Cardiac muscle cell (in vitro differentiated cells and primary cell): ENCODE data around the gene C20orf144. TPM values are rescaled to one million over a fixed set of nuclear protein-coding genes. Genes with fewer than 3 reads are reported as not detected.

ENCODE experiments used
- DNase-seq, 2 donors: peaks; one replicate each; pipeline versions ENCODE4 v3.0.0 to v3.0.0-alpha.2; 2010 to 2017; ENCODE audit warnings: low read depth in 1 of 2, low spot score in 1 of 2
- H3K27ac ChIP-seq: fragments of 200-600 bp; sonication (generic); 2 replicates; pipeline ENCODE4 v1.5.1; 2016
- H3K27me3 ChIP-seq: fragments of 200-600 bp; sonication (generic); 2 replicates; pipeline ENCODE4 v1.6.0; 2016; ENCODE audit warnings: control low read depth
- H3K36me3 ChIP-seq: fragments of 200-600 bp; sonication (generic); 2 replicates; pipeline ENCODE4 v1.5.1; 2016; ENCODE audit warnings: control low read depth
- H3K4me1 ChIP-seq: fragments of 200-600 bp; sonication (generic); 2 replicates; pipeline ENCODE4 v1.8.1; 2017; ENCODE audit warnings: low read depth, mild to moderate bottlenecking, mixed run types
- H3K4me3 ChIP-seq: fragments of 200-600 bp; sonication (generic); 2 replicates; pipeline ENCODE4 v1.5.1; 2016; ENCODE audit warnings: mild to moderate bottlenecking
- H3K9me3 ChIP-seq: fragments of 200-600 bp; sonication (generic); 2 replicates; pipeline ENCODE4 v1.5.1; 2017; ENCODE audit warnings: low read depth, mild to moderate bottlenecking, control low read depth
- CTCF ChIP-seq: IDR thresholded peaks from 2 replicates; pipeline ENCODE4 v1.5.1; 2012; ENCODE audit warnings: low read depth, mild to moderate bottlenecking, low read length
- polyA plus RNA-seq: library from polyadenylated mRNA; unstranded; fragments of >200 nt; fragmentation: Nextera tagmentation; extraction: Ambion mirVana; gene quantifications from 2 replicates; pipeline ENCODE4 v1.2.1, GENCODE V29; 2016
- total RNA-seq: library from RNA; depleted of rRNA; stranded (reverse); fragments of >200 nt; gene quantifications from 2 replicates; pipeline ENCODE4 v1.2.3, GENCODE V29; 2016

C20orf144 gene
- total and polyA plus RNA-seq, 2 experiments from 2014 or later, result 0.21 to 1.4 TPM

- no peaks in the 10 kb centered on the region for H3K9me3 ChIP-seq
- no peak for DNase-seq
- no peak for TF ChIP-seq CTCF
These were observed 3.6 kb upstream of the C20orf144 start for GRCh38 chr20:33658510-33658909.

GRCh38 chr20:33658929-33659328 lies 3.2 kb upstream of the C20orf144 start:
- no peak for TF ChIP-seq CTCF
- H3K4me3 ChIP-seq, result no peak overlapping the region
- H3K9me3 ChIP-seq, result no peaks in the 10 kb centered on the region
- no peaks in the 10 kb centered on the region for H3K27me3 ChIP-seq
- H3K36me3 ChIP-seq, result peaks cover 18% of the 10 kb centered on the region
- H3K4me1 ChIP-seq, result peaks cover 5% of the 10 kb centered on the region
- DNase-seq, result no peak
- H3K27ac ChIP-seq, result no peak overlapping the region

More at GRCh38 chr20:33658510-33658909, 3.6 kb upstream of the C20orf144 start:
- no peak overlapping the region for H3K4me3 ChIP-seq
- H3K27ac ChIP-seq, result no peak overlapping the region
- no peaks in the 10 kb centered on the region for H3K27me3 ChIP-seq
- peaks cover 5% of the 10 kb centered on the region for H3K4me1 ChIP-seq
- H3K36me3 ChIP-seq, result peaks cover 18% of the 10 kb centered on the region

GRCh38 chr20:33659341-33660034 lies 2.6 kb upstream of the C20orf144 start:
- Histone ChIP-seq H3K9me3 (no peaks in the 10 kb centered on the region), H3K27ac (no peak overlapping the region), H3K4me1 (peaks cover 5% of the 10 kb centered on the region), H3K4me3 (no peak overlapping the region), H3K27me3 (no peaks in the 10 kb centered on the region), H3K36me3 (peaks cover 18% of the 10 kb centered on the region)
- no peak for TF ChIP-seq CTCF
- DNase-seq, result no peak

- DNase-seq, result no peak
- no peaks in the 10 kb centered on the region for H3K27me3 ChIP-seq
- H3K4me1 ChIP-seq, result peaks cover 5% of the 10 kb centered on the region
- no peaks in the 10 kb centered on the region for H3K9me3 ChIP-seq
- TF ChIP-seq CTCF, result no peak
- no peak overlapping the region for H3K4me3 ChIP-seq
- H3K27ac ChIP-seq, result no peak overlapping the region
- peaks cover 18% of the 10 kb centered on the region for H3K36me3 ChIP-seq
These were observed 2.0 kb upstream of the C20orf144 start for GRCh38 chr20:33660035-33660684.

GRCh38 chr20:33660685-33661058 lies 1.5 kb upstream of the C20orf144 start:
- peaks cover 18% of the 10 kb centered on the region for H3K36me3 ChIP-seq
- H3K4me3 ChIP-seq, result no peak overlapping the region
- H3K27me3 ChIP-seq, result no peaks in the 10 kb centered on the region
- no peak overlapping the region for H3K27ac ChIP-seq
- TF ChIP-seq CTCF, result no peak
- H3K9me3 ChIP-seq, result no peaks in the 10 kb centered on the region
- H3K4me1 ChIP-seq, result peaks cover 5% of the 10 kb centered on the region
- no peak for DNase-seq
